Testis (tissue), 5 donors: Measurements from ENCODE around the gene AHCYL2. TPM values are rescaled to one million over a fixed set of nuclear protein-coding genes. Genes with fewer than 3 reads are reported as not detected.

ENCODE experiments used
- DNase-seq: peaks from one replicate; pipeline ENCODE4 v3.0.0-alpha.2; 2019
- H3K27ac ChIP-seq, 2 donors: fragments of 200-600 bp; sonication (generic); one replicate each; pipeline ENCODE4 v1.5.1; 2019
- H3K27me3 ChIP-seq: fragments of 200-600 bp; sonication (generic); one replicate; pipeline ENCODE4 v1.5.1; 2019
- H3K36me3 ChIP-seq: fragments of 200-600 bp; sonication (generic); one replicate; pipeline ENCODE4 v1.5.1; 2017; ENCODE audit warnings: low read depth; ENCODE audit errors: missing control alignments
- H3K4me1 ChIP-seq: fragments of 200-600 bp; sonication (generic); one replicate; pipeline ENCODE4 v1.5.1; 2019
- H3K4me3 ChIP-seq, 2 donors: fragments of 200-600 bp; sonication (generic); one replicate each; pipeline ENCODE4 v1.5.1; 2017 to 2019
- H3K9me3 ChIP-seq: fragments of 200-600 bp; sonication (generic); one replicate; pipeline ENCODE4 v1.5.1; 2017
- POLR2A ChIP-seq: fragments of 450-650 bp; IDR thresholded peaks from one replicate; pipeline ENCODE4 v1.6.1; 2017; ENCODE audit warnings: antibody characterized with exemption, mild to moderate bottlenecking, moderate library complexity
- WGBS, 2 donors: methylation state at CpG; one replicate each; pipeline ENCODE4 v1.1.5; 2018; 5-methylcytosine and 5-hydroxymethylcytosine counted together
- intact Hi-C: fragments of 100-400 bp; cut with DNase I; formaldehyde crosslinking; loops from one replicate; pipeline ENCODE4 v1.15.1; 2023; ENCODE audit warnings: low total_unique reads
- long read RNA-seq, 2 donors: transcript quantifications; one replicate each; lab custom pipeline, GENCODE V29; 2026
- polyA plus RNA-seq: library from polyadenylated mRNA; stranded (reverse); fragments of 350-450 nt; fragmentation: Illumina TruSeq; extraction: RNeasy Lipid Tissue Mini Kit (QIAGEN cat#74804); gene quantifications from one replicate; pipeline ENCODE4 v1.2.3, GENCODE V29; 2014; ENCODE audit warnings: low read depth, low replicate concordance; ENCODE audit not compliant: insufficient read depth
- total RNA-seq, 2 donors: library from RNA; depleted of rRNA; stranded (reverse); fragments of >200 nt; gene quantifications; one replicate each; pipeline ENCODE4 v1.2.3, GENCODE V29; 2016
- TF ChIP-seq, protein P1 (sequence below), 3 experiments: fragments of 450-650 bp in 2 of 3; fragments of 200-600 bp in 1 of 3; sonication (generic) in 1 of 3; IDR thresholded peaks; one replicate each; pipeline ENCODE4 v1.5.1; 2016 to 2019; ENCODE audit warnings: antibody characterized with exemption in 3 of 3, mild to moderate bottlenecking in 2 of 3, moderate library complexity in 1 of 3

Gene AHCYL2
- total RNA-seq (10 to 100 TPM; 46.1 to 61.3 TPM), polyA plus RNA-seq (26.4 TPM)
- long read RNA-seq, donor 1, full-length matches to known transcripts: 3 of 58 reads
- long read RNA-seq, donor 1, partial matches to known transcripts: 55 of 58 reads
- long read RNA-seq, donor 1, other reads (novel, unspliced or antisense): 0 of 58 reads
- long read RNA-seq, donor 2, full-length matches to known transcripts: 5 of 5 reads
- long read RNA-seq, donor 2, partial matches to known transcripts: 0 of 5 reads
- long read RNA-seq, donor 2, other reads (novel, unspliced or antisense): 0 of 5 reads

DNA sequence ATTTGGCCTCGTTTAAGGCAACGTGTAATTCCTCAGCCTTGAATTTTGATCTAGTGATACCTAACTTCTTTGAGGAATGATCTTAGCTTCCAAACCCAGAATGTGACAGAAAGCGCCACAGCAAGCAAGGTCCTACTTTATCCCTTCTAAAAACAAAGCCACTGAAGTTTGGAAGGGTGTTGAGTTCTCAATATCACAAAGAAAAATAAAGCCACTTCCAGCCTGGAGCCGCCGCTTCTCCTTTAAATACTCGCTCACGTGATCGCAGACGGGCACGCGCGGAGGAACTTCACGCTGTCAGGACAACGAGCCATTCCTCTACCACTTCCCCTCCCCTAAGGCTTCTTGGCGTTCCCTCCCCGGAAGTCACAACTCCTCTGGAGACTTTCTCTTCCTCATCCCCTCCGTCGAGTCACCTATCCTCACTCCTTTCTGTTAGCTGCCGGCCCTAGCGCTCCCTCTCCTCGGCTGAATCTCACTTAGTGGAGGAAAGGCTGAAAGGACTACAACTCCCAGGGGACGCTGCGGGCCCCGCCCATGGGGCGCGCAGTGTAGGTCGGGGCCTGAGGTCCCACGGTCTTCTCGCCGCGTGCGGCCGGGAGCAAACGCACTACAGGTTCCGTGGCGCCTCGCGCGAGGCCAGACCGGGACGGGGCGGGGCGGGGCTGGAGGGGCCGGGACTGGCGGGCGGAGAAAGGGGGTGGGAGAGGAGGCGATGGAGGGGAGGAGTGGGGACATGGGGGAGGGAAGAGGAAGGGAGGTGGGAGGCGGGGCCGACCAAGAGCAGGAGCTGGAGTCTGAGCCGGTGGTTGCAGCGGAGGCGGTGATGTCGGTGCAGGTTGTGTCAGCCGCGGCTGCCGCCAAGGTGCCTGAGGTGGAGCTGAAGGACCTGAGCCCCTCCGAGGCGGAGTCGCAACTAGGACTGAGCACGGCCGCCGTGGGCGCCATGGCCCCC, at the start of gene AHCYL2:
Gene AHCYL2, plus strand, starts transcription at position 780 of the 955 bp plus-strand sequence.
- intact Hi-C loops: loop anchor here (10.0 kb wide), 1 partner anchor 70 kb away; no protein-coding TSS in a partner anchor
- H3K36me3 ChIP-seq: no peaks in the 10 kb centered on the region
- peak within 1 kb of the TSS; percentile 82 to 87 for H3K4me3 ChIP-seq
- H3K4me1 ChIP-seq: peaks cover 21% of the 10 kb centered on the region
- no peaks in the 10 kb centered on the region for H3K9me3 ChIP-seq
- TF ChIP-seq, protein P1, sequence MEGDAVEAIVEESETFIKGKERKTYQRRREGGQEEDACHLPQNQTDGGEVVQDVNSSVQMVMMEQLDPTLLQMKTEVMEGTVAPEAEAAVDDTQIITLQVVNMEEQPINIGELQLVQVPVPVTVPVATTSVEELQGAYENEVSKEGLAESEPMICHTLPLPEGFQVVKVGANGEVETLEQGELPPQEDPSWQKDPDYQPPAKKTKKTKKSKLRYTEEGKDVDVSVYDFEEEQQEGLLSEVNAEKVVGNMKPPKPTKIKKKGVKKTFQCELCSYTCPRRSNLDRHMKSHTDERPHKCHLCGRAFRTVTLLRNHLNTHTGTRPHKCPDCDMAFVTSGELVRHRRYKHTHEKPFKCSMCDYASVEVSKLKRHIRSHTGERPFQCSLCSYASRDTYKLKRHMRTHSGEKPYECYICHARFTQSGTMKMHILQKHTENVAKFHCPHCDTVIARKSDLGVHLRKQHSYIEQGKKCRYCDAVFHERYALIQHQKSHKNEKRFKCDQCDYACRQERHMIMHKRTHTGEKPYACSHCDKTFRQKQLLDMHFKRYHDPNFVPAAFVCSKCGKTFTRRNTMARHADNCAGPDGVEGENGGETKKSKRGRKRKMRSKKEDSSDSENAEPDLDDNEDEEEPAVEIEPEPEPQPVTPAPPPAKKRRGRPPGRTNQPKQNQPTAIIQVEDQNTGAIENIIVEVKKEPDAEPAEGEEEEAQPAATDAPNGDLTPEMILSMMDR (IDR thresholded peaks at IDR 0.05): no peak
- TF ChIP-seq POLR2A: no peak
- WGBS, 2 donors: 1% methylated on average over 50 to 58 of the region's 63 CpGs
- DNase-seq: peak; percentile 98
- H3K27me3 ChIP-seq: no peaks in the 10 kb centered on the region
- H3K27ac ChIP-seq: peak within 1 kb of the TSS; percentile 88 to 99

DNA sequence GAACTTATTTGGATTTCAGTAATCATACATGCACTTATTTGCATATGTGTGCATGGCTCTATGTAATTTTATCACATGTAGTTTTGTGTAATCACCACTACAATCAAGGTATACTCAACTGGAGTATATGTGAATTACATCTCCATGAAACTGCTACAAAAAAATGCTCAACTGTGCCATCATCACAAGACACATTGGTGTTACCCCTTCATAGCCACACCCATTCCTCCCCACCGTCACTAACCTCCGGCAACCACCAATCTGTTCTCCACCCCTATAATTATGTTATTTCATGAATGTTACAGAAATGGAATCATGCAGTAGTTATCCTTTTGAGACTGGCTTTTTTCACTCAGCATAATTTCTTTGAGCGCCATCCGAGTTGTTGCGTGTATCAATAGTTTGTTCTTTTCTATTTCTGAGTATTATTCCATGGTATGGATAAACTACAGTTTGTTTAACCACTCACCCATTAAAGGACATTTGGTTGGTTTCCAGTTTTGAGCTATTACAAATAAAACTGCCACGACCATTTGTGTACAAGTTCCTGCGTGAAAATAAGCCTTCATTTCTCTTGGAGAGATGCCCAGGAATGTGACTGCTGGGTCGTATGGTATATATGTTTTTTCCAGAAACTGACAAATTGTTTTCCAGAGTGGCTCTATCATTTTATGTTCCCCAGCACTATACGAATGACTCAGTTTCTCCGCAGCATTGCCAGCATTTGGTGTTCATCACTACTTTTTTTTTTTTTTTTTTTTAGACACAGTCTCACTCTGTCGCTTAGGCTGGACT, 47.7 kb upstream of the AHCYL2 start:
- H3K36me3 ChIP-seq: no peaks in the 10 kb centered on the region
- no peaks in the 10 kb centered on the region for H3K27me3 ChIP-seq
- H3K27ac ChIP-seq: no peak overlapping the region
- TF ChIP-seq POLR2A: no peak
- TF ChIP-seq, protein P1 (IDR thresholded peaks at IDR 0.05): no peak
- H3K4me1 ChIP-seq: peaks cover 2% of the 10 kb centered on the region
- DNase-seq: no peak
- WGBS, 2 donors: 81 to 87% methylated on average over 11 of the region's 11 CpGs
- no peaks in the 10 kb centered on the region for H3K9me3 ChIP-seq
- intact Hi-C loops: no loop called here
- H3K4me3 ChIP-seq: no peak overlapping the region

GRCh38 chr7:129184981-129185670, 39.7 kb upstream of the AHCYL2 start:
- Histone ChIP-seq H3K9me3 (no peaks in the 10 kb centered on the region), H3K36me3 (no peaks in the 10 kb centered on the region), H3K27me3 (no peaks in the 10 kb centered on the region), H3K4me3 (no peak overlapping the region), H3K4me1 (no peaks in the 10 kb centered on the region), H3K27ac (no peak overlapping the region)
- DNase-seq: no peak
- 68 to 78% methylated on average over 6 of the region's 6 CpGs for WGBS, 2 donors
- intact Hi-C loops: no loop called here
- TF ChIP-seq, protein P1 (IDR thresholded peaks at IDR 0.05): no peak
- no peak for TF ChIP-seq POLR2A

DNA sequence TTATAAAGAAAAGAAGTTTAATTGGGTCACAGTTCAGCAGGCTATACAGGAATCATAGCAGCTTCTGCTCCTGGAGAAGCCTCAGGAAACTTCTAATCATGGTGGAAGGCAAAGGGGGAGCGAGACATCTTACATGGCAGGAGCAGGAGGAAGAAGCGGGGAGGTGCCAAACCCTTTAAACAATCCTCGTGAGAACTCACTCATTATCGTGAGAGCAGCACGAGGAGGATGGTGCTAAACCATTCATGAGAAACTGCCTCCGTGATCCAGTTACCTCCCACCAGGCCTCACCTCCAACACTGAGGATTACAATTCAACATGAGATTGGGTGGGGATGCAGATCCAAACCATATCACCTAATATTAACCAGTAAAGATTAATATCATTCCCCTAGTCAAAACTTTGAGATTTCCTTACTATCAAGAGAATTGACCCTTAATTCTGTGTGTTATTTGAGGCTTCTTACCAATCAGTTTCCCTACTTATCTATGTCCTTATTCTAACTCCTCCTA, 38.0 kb upstream of the AHCYL2 start:
- intact Hi-C loops: no loop called here
- 74 to 94% methylated on average over 6 of the region's 6 CpGs for WGBS, 2 donors
- no peak for DNase-seq

More for the DNA sequence above, 38.0 kb upstream of the AHCYL2 start:
- Histone ChIP-seq H3K9me3 (no peaks in the 10 kb centered on the region), H3K36me3 (no peaks in the 10 kb centered on the region), H3K27ac (no peak overlapping the region), H3K27me3 (no peaks in the 10 kb centered on the region), H3K4me3 (no peak overlapping the region), H3K4me1 (no peaks in the 10 kb centered on the region)
- TF ChIP-seq, protein P1 (IDR thresholded peaks at IDR 0.05): no peak
- no peak for TF ChIP-seq POLR2A
